Mucosa of gallbladder (tissue), 1 donor: ENCODE measurements around the gene POLDIP2. TPM values are rescaled to one million over a fixed set of nuclear protein-coding genes. Genes with fewer than 3 reads are reported as not detected.

Experiments used
- DNase-seq: peaks from one replicate; pipeline ENCODE4 v3.0.0-alpha.2; 2020; ENCODE audit warnings: low spot score
- total RNA-seq: library from RNA; stranded (reverse); gene quantifications from one replicate; pipeline ENCODE4 v1.2.1, GENCODE V29; 2021
- donor health status: DM: no; HTN: no; CAD: no.

POLDIP2 gene
- total RNA-seq, 1 donor from 2014 or later: 88.8 TPM

DNA sequence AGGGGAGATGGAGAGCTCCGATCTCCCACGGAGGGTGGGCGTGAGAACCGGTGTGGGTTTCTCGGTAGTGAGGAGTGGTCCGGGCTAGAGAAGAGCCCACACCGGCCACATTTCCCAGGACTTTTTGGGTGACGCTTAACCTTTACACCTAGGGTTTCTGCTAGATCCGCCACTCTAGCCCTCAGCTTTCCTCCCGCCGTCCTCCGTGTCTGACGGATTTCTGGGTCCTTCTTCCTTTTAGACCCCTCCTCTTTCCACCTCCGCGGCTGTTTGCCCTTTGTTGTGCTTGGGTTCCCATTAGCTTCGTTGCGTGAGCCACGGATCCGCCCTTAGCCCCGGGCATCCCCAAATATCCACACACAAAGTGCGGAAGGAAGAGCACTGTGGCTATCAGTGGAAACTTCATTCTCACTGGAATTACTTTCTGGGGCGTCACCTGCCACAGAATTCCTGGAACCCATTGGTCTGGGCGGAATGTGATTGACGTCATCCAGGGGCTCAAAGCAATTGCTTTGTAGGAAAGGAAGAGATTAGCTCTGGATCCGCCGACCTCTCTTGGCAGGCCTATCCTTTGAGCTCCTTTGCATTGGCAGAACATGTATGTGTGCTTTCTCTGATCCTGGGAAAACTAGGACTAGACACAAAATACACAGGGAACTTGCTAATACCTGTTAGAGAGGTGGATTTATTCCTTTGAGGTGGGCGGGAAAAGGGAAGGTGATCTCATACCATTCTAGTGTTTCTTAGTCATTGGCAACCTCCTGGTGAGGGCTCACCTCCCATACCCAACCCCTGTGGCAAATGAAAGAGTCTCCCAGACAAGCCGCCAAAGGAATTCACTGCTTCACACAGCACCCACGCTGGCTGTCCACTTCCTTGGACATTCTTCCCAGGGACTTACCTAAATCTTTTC lies 21.1 kb downstream of the POLDIP2 start:
- DNase-seq: peak; percentile 36

DNA sequence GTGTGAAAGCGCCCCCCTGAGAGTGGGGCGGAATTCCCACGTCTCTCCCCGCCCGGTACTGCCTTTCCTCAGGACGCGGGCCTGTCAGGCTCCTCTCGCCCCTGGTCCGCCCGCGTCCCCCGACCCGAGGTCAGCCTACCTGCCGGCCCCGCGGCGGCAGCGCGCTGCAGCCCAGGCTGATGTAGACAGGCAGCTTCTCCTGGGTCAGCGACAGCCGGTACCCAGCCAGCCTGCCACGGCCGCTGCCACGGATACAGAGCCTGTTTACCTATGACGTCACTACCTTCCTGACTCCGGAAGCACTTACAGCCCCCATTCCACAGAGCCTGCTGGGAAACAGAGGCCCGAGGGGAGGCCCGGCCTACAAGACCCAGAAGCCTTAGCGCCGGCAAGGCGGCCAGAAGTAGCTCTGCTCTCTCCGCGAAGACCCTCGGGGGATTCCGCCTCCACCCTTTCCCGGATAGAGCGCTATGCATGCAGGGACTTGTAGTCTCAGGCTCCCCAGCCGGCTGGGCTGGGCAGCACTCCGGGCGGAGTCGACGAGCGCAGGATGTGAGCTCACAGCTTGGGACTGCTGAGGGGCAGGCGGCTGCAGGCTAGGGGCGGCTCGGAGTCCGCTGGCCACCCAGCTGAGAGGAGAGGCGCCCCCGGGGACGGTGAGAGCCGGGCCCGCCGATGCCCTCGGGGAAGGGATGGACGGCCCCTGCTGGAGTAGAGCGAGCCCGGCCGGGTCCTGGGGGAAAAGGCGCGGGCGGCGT lies 21.9 kb downstream of the POLDIP2 start, which contains the start of the genes IFT20 and TNFAIP1:
Gene IFT20 (minus strand): TSS at position 272 of the 758 bp plus-strand sequence. CDS start 3,487 bp downstream, outside the sequence.
Gene TNFAIP1 (plus strand): TSS at position 561 of the 758 bp plus-strand sequence. CDS start 3,761 bp downstream, outside the sequence.
- peak; percentile 99 for DNase-seq

DNA sequence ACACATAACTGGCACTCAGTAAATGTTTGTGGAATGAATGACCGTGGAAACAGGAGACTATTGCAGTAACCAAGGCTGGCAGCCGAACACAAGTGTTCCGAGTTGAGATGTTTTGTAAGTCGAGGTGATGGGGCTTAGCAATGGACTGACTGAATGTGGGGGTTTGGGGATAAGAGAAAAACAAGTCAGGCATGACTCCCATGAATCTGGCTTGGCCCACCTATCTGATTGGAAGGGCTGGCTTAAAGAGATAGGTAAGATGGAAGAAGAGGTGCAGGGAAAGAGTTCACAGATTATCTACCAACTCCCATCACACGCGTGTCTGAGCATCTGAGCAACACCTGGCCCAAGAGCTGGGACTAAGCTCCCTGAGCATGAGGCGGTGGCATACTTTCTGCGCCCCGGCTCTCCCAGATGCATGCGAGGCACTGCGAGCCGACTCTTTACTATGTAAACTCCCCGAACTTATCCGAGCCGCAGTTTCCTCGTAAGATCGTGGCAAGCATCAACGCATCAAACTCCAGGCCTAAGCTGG lies 22.6 kb downstream of the POLDIP2 start:
- DNase-seq: no peak

DNA sequence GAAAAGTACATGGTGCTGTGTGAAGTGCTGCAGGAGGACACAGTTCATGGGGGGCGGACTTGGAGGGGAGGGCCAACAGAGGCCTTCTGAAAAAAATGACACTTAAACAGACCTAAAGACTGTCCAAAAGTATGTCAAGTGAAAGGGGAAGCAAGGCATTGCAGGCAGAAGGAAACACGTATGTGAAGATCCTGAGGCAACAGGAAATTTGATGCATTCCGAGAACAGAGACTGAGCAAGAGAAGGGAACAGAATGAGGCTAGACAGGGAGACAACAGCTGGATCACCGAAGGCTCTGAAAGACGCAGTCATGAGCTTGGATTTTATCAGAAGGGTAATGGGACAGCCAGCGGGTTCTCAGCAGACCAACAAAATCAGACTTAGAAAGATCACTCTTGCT lies 23.2 kb downstream of the POLDIP2 start:
- DNase-seq: no peak

DNA sequence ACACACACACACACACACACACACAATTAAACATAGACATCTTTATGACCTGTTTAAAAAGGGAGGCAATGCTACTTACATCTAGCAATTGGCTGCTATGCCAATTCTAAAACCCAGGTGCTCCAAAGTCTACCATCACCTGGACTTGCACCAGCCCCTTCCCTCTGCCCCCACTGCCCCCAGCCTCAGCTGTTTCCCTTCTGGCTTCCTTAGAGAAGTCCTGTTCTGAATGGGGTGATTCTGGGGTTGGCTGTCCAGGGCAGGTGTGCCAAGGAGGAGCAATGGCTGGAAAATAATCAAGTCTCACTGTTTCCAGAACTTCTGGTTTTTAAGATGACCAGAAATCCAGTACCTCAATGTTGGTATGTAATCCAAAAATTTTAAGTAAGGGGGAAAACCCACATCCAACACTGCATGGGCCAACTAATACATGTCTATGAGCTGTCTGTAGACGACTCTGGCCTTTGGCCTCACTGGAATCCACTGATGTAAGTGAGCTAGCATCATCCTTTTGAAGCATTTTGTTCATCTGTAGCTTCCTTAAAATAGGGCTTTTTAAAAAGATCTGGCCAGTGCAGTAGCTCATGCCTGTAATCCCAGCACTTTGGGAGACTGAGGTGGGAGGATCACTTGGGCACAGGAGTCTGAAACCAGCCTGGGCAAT lies 24.1 kb downstream of the POLDIP2 start:
- DNase-seq: no peak

DNA sequence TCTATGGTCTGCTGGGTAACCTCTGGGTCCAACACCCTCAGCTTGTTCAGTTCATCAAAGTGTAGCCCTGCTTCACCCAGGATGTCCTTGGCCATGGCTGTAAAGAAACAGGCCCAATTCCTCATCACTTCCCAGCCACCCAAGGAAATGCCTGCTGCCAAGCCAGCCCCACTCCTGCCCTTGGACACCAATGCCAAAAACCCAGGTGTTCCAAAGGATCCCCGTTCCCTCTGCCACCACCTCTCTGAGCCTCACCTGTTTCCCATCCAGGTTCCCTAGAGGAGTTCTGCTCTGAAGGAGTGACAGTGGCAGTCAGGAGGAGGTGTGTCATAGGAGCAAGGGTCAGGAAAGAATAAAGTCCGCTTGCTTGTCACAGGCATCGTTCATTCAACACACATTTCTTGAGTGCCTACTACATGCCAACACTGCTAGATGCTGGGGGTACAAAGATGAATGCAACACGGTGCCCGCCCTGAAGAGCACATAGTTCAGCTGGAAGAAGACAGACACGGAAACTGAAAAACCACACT lies 25.4 kb downstream of the POLDIP2 start:
- DNase-seq: no peak

DNA sequence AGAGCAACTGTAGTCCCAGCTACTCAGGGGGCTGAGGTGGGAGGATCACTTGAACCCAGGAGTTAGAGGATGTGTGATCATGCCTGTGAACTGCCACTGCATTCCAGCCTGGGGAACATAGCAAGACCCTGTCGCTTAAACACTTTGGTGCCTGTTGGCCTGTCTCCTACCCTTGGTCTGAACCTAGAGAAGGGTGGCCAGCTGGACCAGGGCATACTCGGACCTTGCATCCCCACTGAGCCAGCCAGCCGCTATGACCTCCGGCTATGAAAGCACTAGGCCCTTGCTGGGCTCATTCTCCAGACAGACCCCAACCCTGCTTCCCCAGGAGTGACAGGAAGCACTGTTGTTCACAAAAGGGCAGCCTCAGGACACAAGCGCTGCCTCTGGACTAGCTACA lies 26.7 kb downstream of the POLDIP2 start:
- DNase-seq: no peak

DNA sequence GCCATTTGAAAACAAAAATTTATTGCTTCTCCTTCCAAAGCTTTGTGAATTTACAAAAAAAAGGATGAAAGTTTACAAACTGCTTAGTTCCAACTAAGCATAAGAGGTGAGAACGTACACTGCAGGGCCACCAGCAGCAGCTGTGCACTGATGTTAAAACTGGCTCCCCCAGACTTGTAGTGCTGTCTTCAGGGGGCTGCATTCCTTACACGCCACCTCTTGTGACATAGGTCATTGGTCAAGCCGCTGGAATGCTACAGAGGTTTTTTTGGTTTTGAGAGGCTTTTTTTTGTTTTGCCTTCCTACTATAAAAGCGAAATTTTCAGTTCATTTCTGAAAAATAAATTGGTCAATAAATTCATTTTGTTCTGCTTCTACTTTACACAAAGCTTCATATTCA lies 29.0 kb downstream of the POLDIP2 start:
- DNase-seq: no peak

DNA sequence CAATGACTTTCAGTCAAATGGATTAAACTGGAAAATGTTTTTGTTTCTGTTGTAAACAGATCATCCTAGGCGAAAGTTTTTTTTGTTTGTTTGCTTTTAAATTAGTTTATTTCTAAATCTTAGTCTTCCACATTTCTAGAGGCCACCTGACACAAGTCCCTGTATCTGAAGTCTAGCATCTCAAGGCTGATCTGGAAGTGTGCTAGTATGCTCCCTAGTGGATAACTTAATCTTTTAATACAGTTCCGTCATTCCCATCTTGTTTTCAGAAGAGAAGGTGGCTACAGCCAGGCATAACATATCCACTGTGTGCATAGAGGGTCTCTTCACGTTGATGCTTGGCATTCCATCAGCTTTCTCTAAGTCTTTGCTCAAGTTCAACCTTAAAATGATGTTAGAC lies 29.6 kb downstream of the POLDIP2 start:
- DNase-seq: no peak

DNA sequence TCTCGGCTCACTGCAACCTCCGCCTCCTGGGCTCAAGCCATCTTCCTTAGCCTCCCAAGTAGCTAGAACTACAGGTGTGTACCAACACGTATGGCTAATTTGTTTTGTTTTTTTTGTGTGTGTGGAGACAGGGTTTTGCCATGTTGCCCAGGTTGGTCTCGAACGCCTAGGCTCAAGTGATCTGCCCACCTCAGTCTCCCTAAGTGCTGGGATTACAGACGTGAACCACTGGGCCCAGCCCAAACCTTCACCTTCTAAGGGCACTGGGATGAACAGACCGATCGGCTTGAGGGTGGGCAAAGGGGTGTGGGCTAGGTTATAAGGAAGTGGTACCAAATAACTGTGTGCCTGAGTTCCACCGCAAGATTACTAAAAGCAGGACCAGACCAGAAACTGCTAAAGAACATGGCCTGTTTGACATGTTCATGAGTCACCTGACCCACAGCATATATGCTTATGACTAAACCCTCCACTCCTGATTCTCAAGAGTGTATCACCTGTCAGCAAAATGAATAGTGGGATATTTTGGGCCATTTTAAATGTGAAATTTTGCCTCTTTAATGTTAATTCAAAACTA lies 30.2 kb downstream of the POLDIP2 start:
- no peak for DNase-seq

DNA sequence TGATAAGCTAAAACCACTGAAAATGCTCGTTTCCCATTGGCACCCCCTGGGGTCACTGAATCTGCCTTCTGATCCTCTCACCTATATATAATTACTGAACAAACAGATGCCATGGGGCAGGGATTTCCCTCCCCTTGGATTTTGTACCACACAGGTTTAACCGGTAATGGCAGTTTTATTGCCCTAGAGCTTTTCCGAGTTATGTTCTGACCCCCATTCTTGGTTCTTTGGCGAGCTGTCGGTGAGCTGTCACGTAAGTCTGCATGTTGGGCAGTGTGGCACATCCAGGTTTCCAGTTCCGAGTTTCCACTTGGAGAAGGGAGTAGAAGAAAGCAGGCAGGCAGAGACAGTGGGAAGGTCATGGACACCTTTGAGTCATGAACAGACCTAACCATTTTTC lies 31.2 kb downstream of the POLDIP2 start:
- DNase-seq: peak; percentile 40

DNA sequence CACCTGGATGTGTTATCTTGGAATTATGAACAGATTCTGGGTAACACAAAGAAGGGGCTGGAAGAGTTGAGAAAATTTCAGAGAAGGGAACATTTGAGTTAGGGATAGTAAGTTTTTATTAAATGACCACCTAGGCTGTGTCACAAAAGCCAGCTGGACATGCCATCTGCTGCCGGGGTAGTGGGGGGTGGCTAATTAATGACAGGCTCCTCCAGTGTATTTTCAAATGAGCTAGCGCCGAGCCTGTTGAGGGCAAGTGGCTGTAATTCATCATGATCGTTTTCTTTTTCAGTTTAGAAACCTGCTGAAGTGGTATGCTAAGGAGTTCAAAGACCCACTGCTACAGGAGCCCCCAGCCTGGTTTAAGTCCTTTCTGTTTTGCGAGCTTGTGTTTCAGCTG lies 32.1 kb downstream of the POLDIP2 start:
- DNase-seq: no peak

DNA sequence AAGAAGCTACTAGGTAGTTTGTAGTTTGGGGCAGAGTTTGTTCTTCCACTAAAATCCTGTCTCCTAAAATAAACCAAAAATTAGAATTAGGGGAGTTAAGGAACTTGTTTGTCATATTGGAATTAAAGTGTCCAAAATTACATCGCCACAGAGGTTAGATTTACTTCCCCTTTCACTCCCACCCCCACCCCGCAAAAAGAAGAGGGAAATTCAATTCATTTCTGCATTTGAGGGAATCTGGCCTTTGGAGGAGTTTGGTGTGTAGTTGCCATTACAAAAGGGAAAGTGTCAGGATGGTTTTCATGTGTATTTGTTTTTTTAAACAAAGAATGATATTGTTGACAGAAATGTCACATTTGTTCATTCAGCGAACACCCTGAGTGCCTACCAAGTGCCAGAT lies 32.5 kb downstream of the POLDIP2 start:
- no peak for DNase-seq

DNA sequence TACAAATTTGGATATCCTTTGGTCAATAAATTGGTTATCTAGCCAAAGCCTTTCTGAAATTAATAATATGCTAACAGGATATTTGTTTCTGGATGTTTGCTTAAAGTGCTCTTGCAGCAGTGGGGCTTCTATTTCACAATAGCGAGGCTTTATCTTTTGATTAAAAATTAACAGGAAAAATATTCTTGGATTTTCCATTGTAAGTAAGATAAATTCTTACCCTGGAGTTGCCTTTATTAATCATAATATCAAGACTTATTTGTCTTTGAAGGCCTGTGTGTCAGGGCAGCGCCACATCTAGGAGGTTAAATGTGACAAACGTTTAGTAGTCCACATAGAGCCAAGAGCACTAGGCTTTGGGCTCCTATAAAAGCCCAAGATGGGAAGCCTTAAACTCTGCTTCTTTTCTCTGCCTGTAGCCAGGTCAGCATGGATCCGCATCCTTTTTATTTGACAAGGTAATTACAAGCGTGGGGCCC lies 33.0 kb downstream of the POLDIP2 start:
- peak; percentile 38 for DNase-seq

DNA sequence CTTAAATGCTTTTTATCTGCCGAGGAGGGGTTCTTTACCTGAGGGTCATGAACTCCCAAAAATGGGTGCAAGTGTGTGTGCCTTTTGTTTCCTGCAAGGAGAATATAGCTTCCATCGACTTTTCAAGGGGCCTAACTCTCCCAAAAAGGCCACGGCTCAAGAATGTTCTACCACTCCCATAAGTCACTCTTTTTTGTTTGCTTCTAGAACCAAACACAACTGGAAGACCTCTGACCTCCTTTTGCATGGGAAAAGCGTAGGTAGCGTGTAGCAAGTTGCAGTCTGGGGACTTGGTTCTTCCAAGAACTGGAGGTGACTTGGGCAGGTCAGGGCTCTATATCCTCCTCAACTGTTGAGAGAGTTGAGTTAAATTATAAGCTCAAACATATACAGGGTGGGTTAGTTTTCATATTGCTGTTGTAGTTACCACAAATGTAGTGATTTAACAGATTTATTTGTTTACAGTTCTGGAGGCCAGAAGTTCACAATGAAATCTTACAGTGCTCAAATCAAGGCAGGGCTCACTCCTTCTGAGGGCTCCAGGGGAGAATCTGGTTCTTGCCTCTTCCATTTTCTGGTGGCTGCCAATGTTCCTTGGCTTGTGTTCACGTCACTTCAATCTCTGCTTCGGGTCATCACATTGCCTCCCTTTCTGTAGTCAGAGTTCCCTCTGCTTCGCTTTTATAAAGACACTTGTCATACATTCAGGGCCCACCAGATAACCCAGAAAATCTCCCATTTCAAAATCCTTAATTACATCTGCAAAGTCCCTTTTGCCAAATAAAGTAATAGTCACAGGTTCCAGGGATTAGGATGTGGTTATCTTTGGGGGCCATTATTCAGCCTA lies 36.9 kb downstream of the POLDIP2 start:
- no peak for DNase-seq

DNA sequence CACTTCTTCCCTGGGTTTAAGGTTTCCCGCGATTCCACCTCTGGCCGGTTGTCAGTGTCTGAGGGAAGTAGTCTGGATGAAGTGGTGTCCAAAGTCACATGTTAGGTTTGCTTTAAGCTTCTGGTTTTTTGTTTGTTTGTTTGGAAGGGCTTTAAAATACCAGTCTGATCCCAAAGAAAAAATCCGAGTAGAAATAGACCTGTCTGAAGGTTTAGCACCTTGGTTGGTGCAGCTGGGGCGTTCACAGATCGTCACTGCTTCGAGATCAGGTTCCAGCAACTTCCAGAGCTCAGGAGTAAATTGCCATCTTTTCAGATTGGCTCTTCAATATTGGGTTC lies 37.8 kb downstream of the POLDIP2 start:
- DNase-seq: no peak

DNA sequence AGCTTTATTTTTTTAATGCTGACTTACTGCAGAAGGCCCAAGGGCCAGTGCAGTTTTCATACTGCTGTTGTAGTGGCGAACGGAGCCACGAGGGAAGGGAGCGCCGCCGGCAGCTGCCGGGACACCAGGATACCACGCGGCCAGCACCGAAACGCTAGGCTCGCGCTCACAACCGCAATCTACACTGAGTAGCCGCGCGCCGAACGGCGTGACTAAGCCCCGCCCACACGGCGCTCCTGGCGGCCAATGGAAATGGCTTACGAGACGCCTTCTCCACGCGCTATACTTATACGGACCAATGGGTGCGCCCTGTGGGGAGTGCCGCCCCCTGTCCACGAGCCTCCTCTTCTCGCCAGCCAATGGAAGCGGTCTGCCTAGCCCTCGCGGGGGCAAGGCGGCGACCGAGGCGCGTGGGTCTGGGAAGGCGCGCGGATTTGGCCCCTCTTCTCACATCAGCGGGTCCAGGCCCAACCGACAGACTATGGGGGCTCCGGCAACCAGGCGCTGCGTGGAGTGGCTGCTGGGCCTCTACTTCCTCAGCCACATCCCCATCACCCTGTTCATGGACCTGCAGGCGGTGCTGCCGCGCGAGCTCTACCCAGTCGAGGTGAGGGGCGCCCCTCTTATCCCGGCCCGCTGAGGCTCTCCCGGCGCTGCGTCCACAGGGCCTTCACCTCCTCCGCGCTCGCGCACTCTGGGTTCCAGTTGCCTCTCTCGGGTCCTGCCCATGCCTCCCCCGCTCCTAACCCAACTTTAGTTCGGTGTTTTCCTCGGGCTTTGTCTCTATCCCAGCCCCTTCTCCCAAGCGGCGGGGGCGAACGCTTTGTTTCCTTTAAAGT lies 38.3 kb downstream of the POLDIP2 start, which contains the start of gene TMEM97:
Gene TMEM97 (plus strand): TSS at position 442 of the 839 bp plus-strand sequence. CDS start 40 bp downstream, at position 482.
- DNase-seq: peak; percentile 97

DNA sequence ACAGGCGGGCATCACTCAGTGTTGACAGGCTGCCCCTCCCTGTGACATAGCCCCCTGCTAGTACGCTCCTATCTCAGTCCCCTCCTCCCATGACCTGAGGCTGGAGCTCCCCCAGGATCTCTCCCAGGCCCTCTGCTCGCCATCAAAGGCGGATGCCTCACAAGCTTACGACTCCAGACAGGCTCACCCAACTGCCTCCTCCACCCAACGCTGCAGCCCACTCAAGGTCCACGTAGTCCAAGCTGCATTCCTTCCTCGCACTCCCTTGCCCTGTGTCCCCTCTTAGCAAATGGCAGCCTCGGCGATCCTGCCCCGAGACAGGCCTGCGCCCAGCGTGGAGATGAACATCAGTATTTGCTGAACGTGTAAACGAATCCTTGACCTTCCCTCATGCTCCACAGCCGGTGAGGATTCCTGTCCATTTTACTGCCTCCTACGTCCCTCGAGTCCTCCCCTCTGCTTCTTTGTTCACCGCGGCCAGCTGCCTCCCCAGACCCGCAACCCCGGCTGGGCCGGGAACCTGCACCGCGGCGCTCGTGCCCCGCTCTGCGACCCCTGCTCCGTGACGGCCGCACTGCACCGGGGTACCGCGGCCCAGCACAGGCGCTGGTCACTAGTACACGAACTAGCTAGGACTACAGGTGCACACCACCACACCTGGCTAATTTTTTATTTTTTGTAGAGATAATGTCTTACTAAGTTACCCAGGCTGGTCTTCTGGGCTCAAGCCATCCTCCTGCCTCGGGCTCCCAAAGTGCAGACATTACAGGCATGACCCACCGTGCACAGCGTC lies 39.2 kb downstream of the POLDIP2 start:
- no peak for DNase-seq
